Hepatocyte (in vitro differentiated cells): ENCODE measurements around the gene PACRGL. TPM values are rescaled to one million over a fixed set of nuclear protein-coding genes. Genes with fewer than 3 reads are reported as not detected.
A peak's percentile ranks its signal among the peaks of the same experiment; 100 is the strongest.

Experiments used
- DNase-seq: peaks from one replicate; pipeline ENCODE4 v3.0.0-alpha.2; 2016; ENCODE audit warnings: low spot score
- H2AFZ ChIP-seq: fragments of 200-600 bp; sonication (generic); 2 replicates; pipeline ENCODE4 v1.6.0; 2016; ENCODE audit warnings: antibody characterized with exemption, mild to moderate bottlenecking
- H3K27ac ChIP-seq: fragments of 200-600 bp; sonication (generic); 2 replicates; pipeline ENCODE4 v1.5.1; 2016; ENCODE audit warnings: mild to moderate bottlenecking
- H3K27me3 ChIP-seq: fragments of 200-600 bp; sonication (generic); 2 replicates; pipeline ENCODE4 v1.6.1; 2016
- H3K36me3 ChIP-seq: fragments of 200-600 bp; sonication (generic); replicated peaks from 2 replicates; pipeline ENCODE4 v1.5.1; 2016; ENCODE audit warnings: low read depth; ENCODE audit not compliant: insufficient read depth
- H3K4me1 ChIP-seq: fragments of 200-600 bp; sonication (generic); 2 replicates; pipeline ENCODE4 v1.5.1; 2016; ENCODE audit warnings: mild to moderate bottlenecking, moderate library complexity; ENCODE audit not compliant: insufficient read depth
- H3K4me2 ChIP-seq: fragments of 200-600 bp; sonication (generic); 2 replicates; pipeline ENCODE4 v1.6.0; 2016
- H3K4me3 ChIP-seq: fragments of 200-600 bp; sonication (generic); 2 replicates; pipeline ENCODE4 v1.5.1; 2016; ENCODE audit warnings: mild to moderate bottlenecking
- H3K79me2 ChIP-seq: fragments of 200-600 bp; sonication (generic); 2 replicates; pipeline ENCODE4 v1.6.0; 2017; ENCODE audit warnings: mild to moderate bottlenecking
- H3K9me2 ChIP-seq: fragments of 200-600 bp; sonication (generic); replicated peaks from 2 replicates; pipeline ENCODE4 v1.6.0; 2017; ENCODE audit warnings: mild to moderate bottlenecking; ENCODE audit not compliant: insufficient read depth
- H3K9me3 ChIP-seq: fragments of 200-600 bp; sonication (generic); 2 replicates; pipeline ENCODE4 v1.5.1; 2016; ENCODE audit warnings: low read depth, mild to moderate bottlenecking
- H4K20me1 ChIP-seq: fragments of 200-600 bp; sonication (generic); 2 replicates; pipeline ENCODE4 v1.6.0; 2016; ENCODE audit warnings: mild to moderate bottlenecking; ENCODE audit not compliant: insufficient read depth, poor library complexity, severe bottlenecking
- EZH2 ChIP-seq: fragments of 200-600 bp; sonication (generic); IDR thresholded peaks from 2 replicates; pipeline ENCODE4 v1.6.1; 2016; ENCODE audit warnings: antibody characterized with exemption, mild to moderate bottlenecking, borderline replicate concordance
- EZH2phosphoT487 ChIP-seq: fragments of 200-600 bp; sonication (generic); IDR thresholded peaks from one replicate; pipeline ENCODE4 v1.6.1; 2018; ENCODE audit warnings: antibody characterized with exemption, mild to moderate bottlenecking, low read depth, moderate library complexity; ENCODE audit not compliant: unreplicated experiment, severe bottlenecking
- WGBS: methylation state at CpG from one replicate; pipeline ENCODE4 v1.1.6; 2016; ENCODE audit warnings: low lambda C conversion rate; ENCODE audit errors: missing lambda C conversion rate; 5-methylcytosine and 5-hydroxymethylcytosine counted together
- polyA plus RNA-seq: library from polyadenylated mRNA; unstranded; fragments of >200 nt; fragmentation: Nextera tagmentation; extraction: Ambion mirVana; gene quantifications from 2 replicates; pipeline ENCODE4 v1.2.1, GENCODE V29; 2016
- total RNA-seq: library from RNA; depleted of rRNA; stranded (reverse); fragments of >200 nt; gene quantifications from 2 replicates; pipeline ENCODE4 v1.2.3, GENCODE V29; 2014
- TF ChIP-seq, protein P1 (sequence below): fragments of 200-600 bp; sonication (generic); IDR thresholded peaks from 2 replicates; pipeline ENCODE4 v1.5.1; 2016; ENCODE audit warnings: antibody characterized with exemption, mild to moderate bottlenecking; ENCODE audit not compliant: poor library complexity

The PACRGL gene
- total and polyA plus RNA-seq, 2 experiments from 2014 or later: 10.4 to 16.0 TPM

DNA sequence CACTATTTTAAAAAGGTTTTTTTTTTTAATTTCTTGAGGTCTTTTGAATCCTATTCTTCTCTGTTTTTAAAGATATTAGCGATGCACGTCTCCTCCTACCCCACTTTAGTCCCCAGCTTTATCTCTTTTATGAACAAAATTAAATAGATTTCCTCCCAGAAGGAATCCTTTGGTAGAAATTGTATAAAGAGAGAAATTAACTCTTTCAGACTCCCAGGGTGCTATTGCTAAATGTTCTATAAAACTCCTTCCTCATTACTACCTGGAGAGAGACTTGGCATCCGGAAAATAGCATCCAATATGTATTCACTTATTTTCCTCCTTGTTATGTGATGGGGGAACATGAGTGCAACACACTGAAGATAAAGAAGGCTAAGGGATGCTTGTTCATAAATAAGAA, 16.5 kb upstream of the PACRGL start:
- Histone ChIP-seq H2AFZ (no peak overlapping the region), H3K27me3 (no peaks in the 10 kb centered on the region), H3K4me3 (no peak overlapping the region), H3K36me3 (no peaks in the 10 kb centered on the region), H3K9me3 (no peaks in the 10 kb centered on the region), H3K4me2 (no peak overlapping the region), H3K79me2 (no peaks in the 10 kb centered on the region), H3K27ac (no peak overlapping the region), H3K9me2 (no peaks in the 10 kb centered on the region), H4K20me1 (no peaks in the 10 kb centered on the region), H3K4me1 (no peaks in the 10 kb centered on the region)
- DNase-seq: no peak
- TF ChIP-seq EZH2phosphoT487: no peak
- WGBS: 86% methylated on average over 3 of the region's 3 CpGs

DNA sequence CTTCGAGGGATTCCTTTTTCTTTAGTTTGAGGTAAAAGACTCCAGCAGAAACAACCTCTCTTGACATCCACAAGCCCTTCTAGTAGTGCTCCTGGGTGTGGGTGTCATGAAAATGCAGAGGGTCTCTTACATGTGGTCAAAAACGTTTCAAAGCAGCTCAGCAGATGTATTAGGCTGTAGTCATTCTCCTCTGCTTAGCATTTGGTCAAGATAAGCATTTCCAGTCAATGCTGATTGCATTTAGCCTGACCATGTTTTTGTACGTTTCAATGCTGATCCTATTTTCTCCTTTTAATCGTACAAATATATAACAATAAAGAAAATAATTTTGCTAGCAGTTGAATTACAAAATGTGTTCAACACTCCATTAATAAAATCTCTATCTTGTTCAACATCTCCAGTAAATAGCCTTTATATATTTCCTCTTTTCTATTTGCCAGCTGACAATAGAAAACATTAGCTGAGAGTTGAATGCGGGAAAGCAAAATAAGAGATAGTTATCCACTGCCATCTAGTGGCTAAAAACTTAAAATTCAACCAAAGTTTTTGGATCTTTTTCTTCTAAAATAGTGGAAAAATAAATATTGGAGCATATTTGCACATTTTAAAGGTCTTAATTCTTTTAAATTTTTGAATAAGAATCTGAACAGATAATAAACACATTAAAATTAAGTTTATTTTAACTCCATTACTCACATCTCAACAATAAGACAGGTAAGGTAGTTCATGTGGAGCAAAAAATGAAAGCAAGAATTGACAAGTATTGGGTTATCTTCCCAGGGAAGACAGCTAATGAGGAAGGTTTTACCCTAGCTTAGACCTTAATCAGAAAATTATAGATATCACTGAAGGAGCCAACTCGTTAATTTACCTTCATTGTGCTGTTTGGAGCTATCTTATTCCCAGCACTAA, 15.2 kb upstream of the PACRGL start:
- Histone ChIP-seq H3K79me2 (no peaks in the 10 kb centered on the region), H3K27me3 (no peaks in the 10 kb centered on the region), H3K36me3 (no peaks in the 10 kb centered on the region), H3K4me2 (no peak overlapping the region), H4K20me1 (no peaks in the 10 kb centered on the region), H3K4me3 (no peak overlapping the region), H3K9me3 (no peaks in the 10 kb centered on the region), H3K27ac (no peak overlapping the region), H3K4me1 (no peaks in the 10 kb centered on the region), H2AFZ (no peak overlapping the region), H3K9me2 (no peaks in the 10 kb centered on the region)
- peak; percentile 35 for DNase-seq
- TF ChIP-seq EZH2: no peak
- TF ChIP-seq, protein P1, sequence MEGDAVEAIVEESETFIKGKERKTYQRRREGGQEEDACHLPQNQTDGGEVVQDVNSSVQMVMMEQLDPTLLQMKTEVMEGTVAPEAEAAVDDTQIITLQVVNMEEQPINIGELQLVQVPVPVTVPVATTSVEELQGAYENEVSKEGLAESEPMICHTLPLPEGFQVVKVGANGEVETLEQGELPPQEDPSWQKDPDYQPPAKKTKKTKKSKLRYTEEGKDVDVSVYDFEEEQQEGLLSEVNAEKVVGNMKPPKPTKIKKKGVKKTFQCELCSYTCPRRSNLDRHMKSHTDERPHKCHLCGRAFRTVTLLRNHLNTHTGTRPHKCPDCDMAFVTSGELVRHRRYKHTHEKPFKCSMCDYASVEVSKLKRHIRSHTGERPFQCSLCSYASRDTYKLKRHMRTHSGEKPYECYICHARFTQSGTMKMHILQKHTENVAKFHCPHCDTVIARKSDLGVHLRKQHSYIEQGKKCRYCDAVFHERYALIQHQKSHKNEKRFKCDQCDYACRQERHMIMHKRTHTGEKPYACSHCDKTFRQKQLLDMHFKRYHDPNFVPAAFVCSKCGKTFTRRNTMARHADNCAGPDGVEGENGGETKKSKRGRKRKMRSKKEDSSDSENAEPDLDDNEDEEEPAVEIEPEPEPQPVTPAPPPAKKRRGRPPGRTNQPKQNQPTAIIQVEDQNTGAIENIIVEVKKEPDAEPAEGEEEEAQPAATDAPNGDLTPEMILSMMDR: peak; percentile 69
- 23% methylated on average over 6 of the region's 6 CpGs for WGBS

DNA sequence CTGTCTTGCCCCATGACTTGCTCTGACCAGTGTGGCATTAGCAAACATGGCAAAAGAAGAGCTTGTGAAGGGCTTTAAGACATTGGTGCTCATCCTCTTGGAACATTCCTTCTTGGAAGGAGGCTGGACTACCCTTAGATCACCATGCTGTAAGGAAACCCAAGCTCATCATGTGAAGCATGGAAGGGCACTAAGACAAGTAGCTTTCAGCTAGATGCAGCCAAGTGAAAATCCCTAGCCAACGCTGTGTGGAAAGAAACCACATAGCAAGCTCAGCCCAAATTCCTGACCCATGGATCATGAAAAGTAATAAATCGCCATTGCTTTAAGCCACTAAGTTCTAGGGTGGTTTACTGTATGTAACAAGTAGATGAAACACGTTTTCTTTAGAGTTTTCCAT, 12.4 kb upstream of the PACRGL start:
- H4K20me1 ChIP-seq: no peaks in the 10 kb centered on the region
- H3K9me3 ChIP-seq: no peaks in the 10 kb centered on the region
- DNase-seq: no peak
- H3K4me1 ChIP-seq: no peaks in the 10 kb centered on the region
- H3K9me2 ChIP-seq: no peaks in the 10 kb centered on the region
- no peak for TF ChIP-seq EZH2
- no peak for TF ChIP-seq EZH2phosphoT487
- TF ChIP-seq, protein P1: no peak
- no peak overlapping the region for H2AFZ ChIP-seq
- H3K4me3 ChIP-seq: no peak overlapping the region
- H3K27me3 ChIP-seq: no peaks in the 10 kb centered on the region
- H3K27ac ChIP-seq: no peak overlapping the region
- WGBS: 62% methylated on average over 3 of the region's 3 CpGs
- H3K4me2 ChIP-seq: no peak overlapping the region
- no peaks in the 10 kb centered on the region for H3K79me2 ChIP-seq
- no peaks in the 10 kb centered on the region for H3K36me3 ChIP-seq

- Histone ChIP-seq H4K20me1 (no peaks in the 10 kb centered on the region), H3K9me3 (no peaks in the 10 kb centered on the region), H3K27me3 (no peaks in the 10 kb centered on the region), H2AFZ (no peak overlapping the region), H3K4me1 (peaks cover 5% of the 10 kb centered on the region), H3K27ac (no peak overlapping the region), H3K79me2 (peaks cover 14% of the 10 kb centered on the region), H3K36me3 (no peaks in the 10 kb centered on the region), H3K4me2 (no peak overlapping the region), H3K9me2 (no peaks in the 10 kb centered on the region), H3K4me3 (no peak overlapping the region)
- no peak for DNase-seq
- TF ChIP-seq EZH2 (no peak), EZH2phosphoT487 (no peak)
- TF ChIP-seq, protein P1: no peak
- 83% methylated on average over 1 of the region's 1 CpG for WGBS
Measured at GRCh38 chr4:20696815-20697214, 3.4 kb upstream of the PACRGL start.
